ENCODE results near the gene NT5C2. TPM values are rescaled to one million over a fixed set of nuclear protein-coding genes. Genes with fewer than 3 reads are reported as not detected.
"Not testable (repeated sequence)": the region's sequence is repeated elsewhere in the genome, so short reads cannot be mapped to it uniquely, and the experiment has no call there.

NT5C2 gene
- total RNA-seq, 1 donor from 2014 or later: 81.4 TPM

DNA sequence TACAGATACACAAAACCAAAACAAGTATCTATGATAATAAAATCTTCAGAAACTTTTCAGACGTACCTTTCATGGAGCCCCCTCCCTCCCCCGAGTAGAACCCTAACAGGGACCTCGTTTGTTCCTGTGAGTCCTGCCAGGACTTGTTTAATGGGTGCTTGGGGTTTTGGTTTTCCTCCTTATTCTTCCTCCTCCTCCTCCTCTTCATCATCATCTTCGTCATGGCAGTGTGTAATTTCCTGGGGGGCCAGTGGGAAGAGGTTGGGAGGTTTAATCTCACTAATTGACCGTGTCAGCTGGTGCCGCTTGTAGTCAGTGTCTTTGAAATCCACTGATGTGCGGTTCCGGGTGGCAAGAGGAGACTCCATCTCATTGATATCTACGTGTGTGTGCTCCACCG lies 103.6 kb downstream of the NT5C2 start:
- no peak for DNase-seq (ENCODE audit: low spot score)

- DNase-seq (ENCODE audit: low spot score): no peak
These were observed 106.3 kb downstream of the NT5C2 start for GRCh38 chr10:103086799-103087198.

DNA sequence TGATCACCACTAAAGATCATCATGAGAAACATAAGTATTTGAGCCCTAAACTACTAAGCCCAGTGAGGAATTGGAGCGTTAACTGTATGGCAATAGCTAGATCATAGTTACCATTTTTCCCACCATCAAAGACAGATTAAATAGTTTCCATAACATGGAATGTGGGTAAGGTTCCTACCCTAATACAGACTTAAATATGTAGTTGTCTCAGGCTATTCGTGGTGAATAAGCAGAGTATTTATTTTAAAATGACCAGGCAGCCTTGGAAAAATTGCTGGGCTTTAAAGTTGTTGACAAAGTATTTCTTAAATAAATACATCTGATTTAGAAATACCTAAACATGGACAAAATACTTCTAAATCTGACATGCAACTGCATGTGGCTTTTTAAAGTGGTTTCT lies 106.8 kb downstream of the NT5C2 start:
- DNase-seq (ENCODE audit: low spot score): peak; percentile 17

- no peak for DNase-seq (ENCODE audit: low spot score)
These were observed 109.1 kb downstream of the NT5C2 start for GRCh38 chr10:103083977-103084320.

DNA sequence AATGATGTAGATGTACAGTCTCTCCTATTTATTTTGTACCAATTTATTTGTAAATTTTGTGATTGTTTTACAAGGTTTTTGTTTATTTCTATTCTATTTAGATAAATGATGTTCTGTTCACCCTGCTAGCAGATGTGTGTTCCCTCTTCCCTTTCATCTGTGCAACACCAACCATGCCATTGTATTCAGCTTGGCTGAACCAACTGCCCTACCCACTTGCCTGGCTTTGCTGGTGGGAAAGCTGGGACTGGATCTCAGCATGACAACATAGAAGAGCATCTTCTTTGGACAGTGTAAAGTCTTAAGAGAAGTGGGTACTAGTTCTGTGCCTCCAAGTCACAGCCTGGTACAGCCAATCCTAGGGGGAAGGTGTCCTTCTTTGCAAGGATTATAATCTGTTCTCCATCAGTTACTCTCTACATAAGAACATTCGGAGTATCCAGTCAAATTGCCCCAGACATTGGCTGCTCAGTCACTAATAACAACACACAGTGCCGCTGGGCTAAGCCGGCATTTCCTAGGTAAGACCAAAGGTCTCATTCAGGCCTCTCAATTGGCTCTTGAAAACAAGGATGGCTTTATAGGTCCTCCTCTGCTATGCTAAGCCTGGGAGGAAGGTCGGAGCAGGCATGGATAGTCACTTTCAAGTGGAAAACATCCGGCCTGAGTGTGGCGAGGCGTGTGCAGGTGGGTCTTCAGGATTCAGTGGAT lies 109.7 kb downstream of the NT5C2 start:
- DNase-seq (ENCODE audit: low spot score): no peak

GRCh38 chr10:103082683-103083082 lies 110.4 kb downstream of the NT5C2 start:
- no peak for DNase-seq (ENCODE audit: low spot score)

DNA sequence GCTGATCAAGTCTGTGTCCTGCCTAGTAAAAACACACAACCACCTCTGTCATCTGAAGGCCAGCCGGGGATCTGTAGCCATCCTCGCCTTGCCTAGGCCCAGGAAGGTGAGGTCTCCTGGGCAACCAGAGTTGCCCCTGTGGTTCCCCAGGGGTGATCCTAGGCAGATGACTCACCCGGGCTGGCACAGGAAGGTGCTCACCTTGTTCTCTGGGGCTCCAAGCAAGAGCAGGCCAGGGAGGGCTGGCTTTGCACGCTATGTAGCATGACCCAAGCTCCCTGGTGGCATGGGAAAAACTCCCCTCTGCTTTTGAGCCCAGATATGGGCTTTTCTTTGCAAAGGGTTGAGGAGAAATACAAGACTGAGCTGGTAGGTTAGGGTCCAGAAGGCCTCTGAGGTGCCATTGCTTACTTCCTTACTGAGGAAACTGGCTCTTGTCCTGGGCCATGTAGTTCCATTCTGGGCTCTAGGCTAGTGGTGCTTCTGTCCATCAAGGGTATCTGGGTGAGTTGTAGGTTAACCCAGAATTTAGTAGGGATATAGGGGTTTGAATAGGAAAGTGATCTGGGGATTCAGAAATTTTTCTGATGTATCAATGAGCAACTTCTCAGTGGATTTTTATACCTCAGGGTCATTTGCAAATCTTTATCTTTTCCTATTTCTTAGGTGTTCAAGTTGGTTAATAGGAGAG lies 112.0 kb downstream of the NT5C2 start:
- DNase-seq (ENCODE audit: low spot score): no peak

GRCh38 chr10:103079946-103080345 lies 113.1 kb downstream of the NT5C2 start:
- no peak for DNase-seq (ENCODE audit: low spot score)

- DNase-seq (ENCODE audit: low spot score): no peak
These were observed 114.0 kb downstream of the NT5C2 start for GRCh38 chr10:103079100-103079499.

DNA sequence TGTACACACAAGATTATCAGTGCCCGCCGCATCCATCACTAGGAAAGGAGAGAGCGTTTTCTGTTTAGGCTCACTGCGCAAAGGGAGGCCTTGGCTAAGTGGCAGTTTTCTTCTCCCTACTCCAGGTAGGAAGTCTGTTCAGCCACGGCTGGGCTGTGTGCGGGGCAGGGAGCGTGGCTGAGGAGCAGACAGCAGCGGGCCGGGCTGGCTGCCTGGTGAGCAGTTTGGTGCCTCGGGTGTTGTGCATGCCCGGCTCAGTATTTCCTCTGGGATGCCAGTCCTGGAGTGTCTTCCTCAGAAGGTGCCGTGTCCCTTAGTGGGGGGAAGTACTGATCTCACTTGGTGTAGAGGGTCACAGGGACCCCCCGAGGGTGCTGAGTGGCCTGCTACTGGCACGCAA lies 114.4 kb downstream of the NT5C2 start:
- no peak for DNase-seq (ENCODE audit: low spot score)

GRCh38 chr10:103078309-103078615 lies 114.8 kb downstream of the NT5C2 start:
- no peak for DNase-seq (ENCODE audit: low spot score)

GRCh38 chr10:103077491-103078308 lies 115.4 kb downstream of the NT5C2 start:
- DNase-seq (ENCODE audit: low spot score): no peak

DNA sequence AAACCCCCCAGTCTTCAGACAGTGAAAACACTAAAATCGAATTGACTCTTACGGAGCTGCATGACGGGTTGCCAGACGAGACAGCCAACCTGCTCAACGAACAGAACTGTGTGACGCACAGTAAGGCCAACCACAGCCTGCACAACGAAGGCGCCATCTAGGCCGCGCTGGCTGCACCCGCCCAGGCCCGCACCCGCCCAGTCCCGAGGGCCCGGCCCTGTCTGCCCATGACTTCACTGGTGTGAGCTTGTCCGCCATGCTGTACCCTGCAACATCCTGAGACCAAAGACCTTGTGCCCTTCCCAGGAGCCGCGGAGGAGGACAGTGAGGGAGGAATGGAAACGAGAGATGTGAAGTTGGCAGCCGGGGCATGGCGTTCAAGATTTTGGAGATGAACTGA lies 116.1 kb downstream of the NT5C2 start:
- DNase-seq (ENCODE audit: low spot score): no peak

GRCh38 chr10:103072891-103073290 lies 120.2 kb downstream of the NT5C2 start:
- no peak for DNase-seq (ENCODE audit: low spot score)

DNA sequence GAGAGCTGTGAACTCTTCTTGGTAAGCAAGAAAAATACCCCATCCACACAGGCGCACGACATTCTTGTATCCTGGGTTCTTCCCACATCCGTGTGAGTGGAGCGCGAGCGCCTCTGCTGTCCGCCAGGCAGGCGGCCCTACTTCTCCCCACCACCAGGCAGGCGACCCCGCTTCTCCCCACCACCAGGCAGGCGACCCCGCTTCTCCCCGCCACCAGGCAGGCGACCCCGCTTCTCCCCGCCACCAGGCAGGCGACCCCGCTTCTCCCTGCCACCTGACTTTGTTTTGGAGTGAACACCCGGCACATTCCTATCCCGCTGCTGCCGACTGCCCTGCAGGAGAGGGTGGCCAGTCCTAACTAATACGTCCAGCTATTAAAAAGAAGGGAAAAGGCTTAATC lies 120.8 kb downstream of the NT5C2 start:
- no peak for DNase-seq (ENCODE audit: low spot score)

- peak; percentile 54 for DNase-seq (ENCODE audit: low spot score)
These were observed 123.4 kb downstream of the NT5C2 start for GRCh38 chr10:103069453-103070331.

DNA sequence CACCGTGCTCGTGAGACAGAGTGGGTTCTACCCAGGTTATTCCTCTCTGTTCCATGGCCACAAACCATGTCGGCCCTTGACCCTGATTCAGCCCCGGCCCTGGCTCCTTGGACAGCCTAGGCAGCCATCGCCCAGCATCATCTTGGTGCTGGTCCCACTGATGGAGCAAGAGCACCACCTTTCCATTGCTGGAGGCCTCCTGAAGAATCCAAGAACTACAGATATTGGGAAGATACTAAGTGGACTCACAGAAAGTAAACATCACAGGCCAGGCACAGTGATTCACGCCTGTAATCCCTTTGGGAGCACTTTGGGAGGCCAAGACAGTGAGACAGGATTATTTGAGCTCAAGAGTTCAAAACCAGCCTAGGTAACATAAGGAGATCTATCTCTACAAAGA lies 125.1 kb downstream of the NT5C2 start:
- DNase-seq (ENCODE audit: low spot score): no peak

GRCh38 chr10:103067484-103067883 lies 125.6 kb downstream of the NT5C2 start:
- no peak for DNase-seq (ENCODE audit: low spot score)

- not testable (repeated sequence) for DNase-seq (ENCODE audit: low spot score)
These were observed 126.0 kb downstream of the NT5C2 start for GRCh38 chr10:103067099-103067477.

- no peak for DNase-seq (ENCODE audit: low spot score)
These were observed 126.7 kb downstream of the NT5C2 start for GRCh38 chr10:103066141-103067098.

DNA sequence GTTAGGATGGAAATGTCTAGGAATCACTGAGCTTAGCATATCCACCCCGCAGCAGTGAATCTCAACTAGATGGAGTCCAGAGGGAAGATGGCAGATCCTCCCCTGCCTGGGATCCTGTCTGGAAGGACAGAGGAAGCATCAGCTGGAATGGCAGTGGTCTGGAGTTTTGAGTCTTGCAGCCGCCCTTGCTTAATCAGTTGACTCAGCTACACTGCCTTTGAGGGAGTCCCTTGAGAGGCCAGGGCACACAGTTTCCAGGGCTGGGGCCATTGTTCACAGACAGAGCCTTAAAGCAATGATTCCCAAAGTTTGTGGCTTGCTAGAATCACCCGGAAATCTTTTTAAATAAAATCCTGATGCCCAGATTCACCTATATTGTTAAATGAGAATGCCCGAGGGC lies 128.1 kb downstream of the NT5C2 start:
- no peak for DNase-seq (ENCODE audit: low spot score)

Measured in umbilical cord (tissue), 2 donors.